ENCODE data around the gene SLC7A14. TPM values are rescaled to one million over a fixed set of nuclear protein-coding genes. Genes with fewer than 3 reads are reported as not detected.

The SLC7A14 gene
- total RNA-seq, 1 donor from 2014 or later = 0.23 TPM

GRCh38 chr3:170553788-170554757, 31.8 kb downstream of the SLC7A14 start:
- Histone ChIP-seq H3K4me2 (ENCODE audit: low read length) (no peak overlapping the region), H3K79me2 (ENCODE audit: insufficient read depth, low read length) (no peaks in the 10 kb centered on the region), H3K4me1 (ENCODE audit: insufficient read depth, low read length) (no peaks in the 10 kb centered on the region), H2AFZ (ENCODE audit: low read depth, low read length) (no peak overlapping the region), H4K20me1 (ENCODE audit: insufficient read depth, low read length) (no peaks in the 10 kb centered on the region), H3K27ac (ENCODE audit: low read depth, low read length) (no peak overlapping the region), H3K36me3 (ENCODE audit: insufficient read depth, low read length) (no peaks in the 10 kb centered on the region), H3K27me3 (ENCODE audit: insufficient read depth, low read length) (no peaks in the 10 kb centered on the region), H3K9me3 (ENCODE audit: insufficient read depth, low read depth, low read length) (no peaks in the 10 kb centered on the region), H3K9ac (ENCODE audit: low read length) (no peak overlapping the region), H3K4me3 (ENCODE audit: insufficient read depth, low read depth, low read length) (no peak overlapping the region)
- no peaks in the 10 kb centered on the region for H3K9me3 Mint-ChIP-seq (ENCODE audit: unreplicated experiment)
- TF ChIP-seq EZH2 (IDR thresholded peaks at IDR 0.05; ENCODE audit: insufficient read depth, low read length) = no peak
- TF ChIP-seq CTCF (IDR thresholded peaks at IDR 0.05; ENCODE audit: insufficient read depth, low read depth, low read length) = no peak
- H3K27ac Mint-ChIP-seq (ENCODE audit: unreplicated experiment) = no peak overlapping the region
- DNase-seq (ENCODE audit: low read depth) (no peak), FAIRE-seq (no peak)
- H3K4me1 Mint-ChIP-seq (ENCODE audit: low read depth, unreplicated experiment) = no peaks in the 10 kb centered on the region
- no peak overlapping the region for H3K4me3 Mint-ChIP-seq (ENCODE audit: unreplicated experiment)
- H3K27me3 Mint-ChIP-seq (ENCODE audit: low read depth, unreplicated experiment) = peaks cover 4% of the 10 kb centered on the region
- H3K36me3 Mint-ChIP-seq (ENCODE audit: low read depth, unreplicated experiment) = no peaks in the 10 kb centered on the region

GRCh38 chr3:170551252-170551651, 34.6 kb downstream of the SLC7A14 start:
- no peaks in the 10 kb centered on the region for H3K36me3 Mint-ChIP-seq (ENCODE audit: low read depth, unreplicated experiment)
- H3K27ac Mint-ChIP-seq (ENCODE audit: unreplicated experiment) = no peak overlapping the region
- Histone ChIP-seq H3K9ac (ENCODE audit: low read length) (no peak overlapping the region), H3K36me3 (ENCODE audit: insufficient read depth, low read length) (no peaks in the 10 kb centered on the region), H3K27ac (ENCODE audit: low read depth, low read length) (no peak overlapping the region), H3K9me3 (ENCODE audit: insufficient read depth, low read depth, low read length) (no peaks in the 10 kb centered on the region), H3K79me2 (ENCODE audit: insufficient read depth, low read length) (no peaks in the 10 kb centered on the region), H3K4me1 (ENCODE audit: insufficient read depth, low read length) (no peaks in the 10 kb centered on the region), H3K4me3 (ENCODE audit: insufficient read depth, low read depth, low read length) (no peak overlapping the region), H3K4me2 (ENCODE audit: low read length) (no peak overlapping the region), H2AFZ (ENCODE audit: low read depth, low read length) (no peak overlapping the region), H3K27me3 (ENCODE audit: insufficient read depth, low read length) (no peaks in the 10 kb centered on the region), H4K20me1 (ENCODE audit: insufficient read depth, low read length) (no peaks in the 10 kb centered on the region)
- DNase-seq (ENCODE audit: low read depth) (no peak), FAIRE-seq (no peak)
- TF ChIP-seq CTCF (IDR thresholded peaks at IDR 0.05; ENCODE audit: insufficient read depth, low read depth, low read length) = no peak
- no peak for TF ChIP-seq EZH2 (IDR thresholded peaks at IDR 0.05; ENCODE audit: insufficient read depth, low read length)
- H3K4me3 Mint-ChIP-seq (ENCODE audit: unreplicated experiment) = no peak overlapping the region
- H3K9me3 Mint-ChIP-seq (ENCODE audit: unreplicated experiment) = no peaks in the 10 kb centered on the region
- no peaks in the 10 kb centered on the region for H3K4me1 Mint-ChIP-seq (ENCODE audit: low read depth, unreplicated experiment)
- H3K27me3 Mint-ChIP-seq (ENCODE audit: low read depth, unreplicated experiment) = peaks cover 11% of the 10 kb centered on the region

GRCh38 chr3:170542704-170543103, 43.2 kb downstream of the SLC7A14 start:
- Histone ChIP-seq H3K79me2 (ENCODE audit: insufficient read depth, low read length) (no peaks in the 10 kb centered on the region), H3K9me3 (ENCODE audit: insufficient read depth, low read depth, low read length) (no peaks in the 10 kb centered on the region), H3K27me3 (ENCODE audit: insufficient read depth, low read length) (peaks cover 4% of the 10 kb centered on the region), H4K20me1 (ENCODE audit: insufficient read depth, low read length) (no peaks in the 10 kb centered on the region), H3K4me1 (ENCODE audit: insufficient read depth, low read length) (no peaks in the 10 kb centered on the region), H3K9ac (ENCODE audit: low read length) (no peak overlapping the region), H3K36me3 (ENCODE audit: insufficient read depth, low read length) (no peaks in the 10 kb centered on the region), H3K27ac (ENCODE audit: low read depth, low read length) (no peak overlapping the region), H2AFZ (ENCODE audit: low read depth, low read length) (no peak overlapping the region), H3K4me2 (ENCODE audit: low read length) (no peak overlapping the region), H3K4me3 (ENCODE audit: insufficient read depth, low read depth, low read length) (no peak overlapping the region)
- H3K9me3 Mint-ChIP-seq (ENCODE audit: unreplicated experiment) = no peaks in the 10 kb centered on the region
- no peak overlapping the region for H3K4me3 Mint-ChIP-seq (ENCODE audit: unreplicated experiment)
- FAIRE-seq (no peak), DNase-seq (ENCODE audit: low read depth) (peak; percentile 33)
- peaks cover 26% of the 10 kb centered on the region for H3K27me3 Mint-ChIP-seq (ENCODE audit: low read depth, unreplicated experiment)
- TF ChIP-seq EZH2 (IDR thresholded peaks at IDR 0.05; ENCODE audit: insufficient read depth, low read length) = no peak
- TF ChIP-seq CTCF (IDR thresholded peaks at IDR 0.05; ENCODE audit: insufficient read depth, low read depth, low read length) = no peak
- H3K36me3 Mint-ChIP-seq (ENCODE audit: low read depth, unreplicated experiment) = no peaks in the 10 kb centered on the region
- no peak overlapping the region for H3K27ac Mint-ChIP-seq (ENCODE audit: unreplicated experiment)
- peaks cover 5% of the 10 kb centered on the region for H3K4me1 Mint-ChIP-seq (ENCODE audit: low read depth, unreplicated experiment)
